Sigmoid colon (tissue), 7 donors: ENCODE results near the gene PECR. TPM values are rescaled to one million over a fixed set of nuclear protein-coding genes. Genes with fewer than 3 reads are reported as not detected.

Experiments used
- DNase-seq: peaks from one replicate; pipeline ENCODE4 v3.0.0-alpha.2; 2019
- H3K27ac ChIP-seq, 4 donors: fragments of 200-600 bp; sonication (generic); one replicate each; pipeline ENCODE4 v1.5.1; 2016 to 2019; ENCODE audit warnings: mild to moderate bottlenecking in 1 of 4
- H3K27me3 ChIP-seq, 3 donors: fragments of 200-600 bp; sonication (generic); one replicate each; pipeline ENCODE4 v1.5.1; 2019; ENCODE audit warnings: mild to moderate bottlenecking in 1 of 3
- H3K36me3 ChIP-seq, 4 donors: fragments of 200-600 bp; sonication (generic); one replicate each; pipeline ENCODE4 v1.5.1; 2016 to 2019
- H3K4me1 ChIP-seq, 4 donors: fragments of 200-600 bp; sonication (generic); one replicate each; pipeline ENCODE4 v1.5.1; 2017 to 2019
- H3K4me3 ChIP-seq, 4 donors: fragments of 200-600 bp; sonication (generic); one replicate each; pipeline ENCODE4 v1.5.1; 2017 to 2019; ENCODE audit warnings: mild to moderate bottlenecking in 2 of 4, moderate library complexity in 1 of 4
- H3K9me3 ChIP-seq, 4 donors: fragments of 200-600 bp in 3 of 4; sonication (generic) in 3 of 4; one replicate each; pipeline versions ENCODE4 v1.5.1 to v1.6.1; 2013 to 2019
- EP300 ChIP-seq, 4 donors: sonication (generic); formaldehyde crosslinking; IDR thresholded peaks; one replicate each; pipeline ENCODE4 v1.6.1; 2017; ENCODE audit warnings: antibody characterized with exemption in 4 of 4
- POLR2A ChIP-seq, 2 donors: fragments of 450-650 bp; IDR thresholded peaks; one replicate each; pipeline ENCODE4 v1.6.1; 2016; ENCODE audit warnings: antibody characterized with exemption in 2 of 2, mild to moderate bottlenecking in 2 of 2, moderate library complexity in 2 of 2
- POLR2AphosphoS5 ChIP-seq, 4 donors: sonication (generic); formaldehyde crosslinking; IDR thresholded peaks; one replicate each; pipeline ENCODE4 v1.6.1; 2017; ENCODE audit warnings: antibody characterized with exemption in 4 of 4
- WGBS, 2 donors: extraction: QIAGEN DNeasy Blood & Tissue Kit; methylation state at CpG; one replicate each; pipeline ENCODE4 v1.1.7; 2013; 5-methylcytosine and 5-hydroxymethylcytosine counted together
- intact Hi-C: fragments of 100-400 bp; cut with DNase I; formaldehyde crosslinking; loops from one replicate; pipeline ENCODE4 v1.15.1; 2023
- polyA plus RNA-seq, 3 donors: library from polyadenylated mRNA; stranded (reverse); fragments of 200-250 nt; gene quantifications; one replicate each; pipeline ENCODE4 v1.2.3, GENCODE V29; 2013
- total RNA-seq, 4 donors: library from RNA; depleted of rRNA; stranded (reverse); fragments of >200 nt; gene quantifications; one replicate each; pipeline ENCODE4 v1.1.0, GENCODE V29; 2016
- TF ChIP-seq, protein P1 (sequence below), 4 experiments: fragments of 450-650 bp in 3 of 4; fragments of 200-600 bp in 1 of 4; IDR thresholded peaks; one replicate each; pipeline ENCODE4 v1.5.1; 2016 to 2019; ENCODE audit warnings: antibody characterized with exemption in 4 of 4, mild to moderate bottlenecking in 3 of 4, moderate library complexity in 2 of 4
- donor health status: healthy with polysubstance abuse.
- donor health status: Bipolar disorder and iron deficiency.
- donor health status: healthy.

PECR gene
- total and polyA plus RNA-seq, 7 donors, result 5.0 to 25.9 (median 13.9) TPM

DNA sequence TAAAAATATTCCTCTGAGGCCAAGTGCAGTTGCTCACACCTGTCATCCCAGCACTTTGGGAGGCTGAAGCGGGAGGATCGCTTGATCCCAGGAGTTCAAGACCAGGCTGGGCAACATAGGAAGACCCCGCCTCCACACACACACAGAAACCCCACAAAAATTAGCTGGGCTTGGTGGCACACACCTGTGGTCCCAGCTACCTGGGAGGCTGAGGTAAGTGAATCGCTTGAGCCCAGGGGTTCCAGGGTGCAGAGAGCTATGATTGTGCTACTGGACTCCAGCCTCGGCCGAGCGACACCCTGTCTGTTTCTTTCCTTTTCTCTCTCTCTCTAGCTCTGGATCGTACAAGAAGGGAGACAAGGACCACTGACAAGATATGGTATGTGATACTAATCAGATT lies 25.7 kb upstream of the PECR start:
- H3K4me3 ChIP-seq, result peak overlapping the region in 1 of 4 donors; percentile 26
- intact Hi-C loops, result no loop called here
- H3K4me1 ChIP-seq, result peaks cover 0 to 25% (median 19%) of the 10 kb centered on the region in 4 donors

DNA sequence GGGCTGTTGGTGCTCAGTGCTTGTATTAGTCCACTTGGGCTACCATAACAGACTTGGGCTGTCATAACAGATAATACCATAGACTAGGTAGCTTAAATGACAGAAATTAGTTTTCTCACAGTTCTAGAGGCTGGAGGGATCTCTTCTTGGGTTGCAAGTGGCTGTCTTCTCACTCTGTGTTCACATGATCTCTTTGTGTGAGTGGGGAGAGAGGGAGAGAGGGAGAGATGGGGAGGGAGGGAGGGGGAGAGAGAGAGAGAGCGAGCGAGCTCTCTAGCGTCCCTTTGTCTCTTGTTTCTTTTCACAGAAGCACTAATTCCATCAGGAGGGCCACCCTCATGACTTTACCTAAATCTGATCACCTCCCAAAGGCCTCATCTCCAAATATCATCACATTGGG lies 23.1 kb upstream of the PECR start:
- H3K27ac ChIP-seq, result no peak overlapping the region
- WGBS, 2 donors, result 74 to 94% methylated on average over 3 of the region's 3 CpGs
- H3K36me3 ChIP-seq, result no peaks in the 10 kb centered on the region
- H3K4me3 ChIP-seq, result no peak overlapping the region
- intact Hi-C loops, result no loop called here
- TF ChIP-seq POLR2A (IDR thresholded peaks at IDR 0.05), result no peak
- TF ChIP-seq, protein P1, sequence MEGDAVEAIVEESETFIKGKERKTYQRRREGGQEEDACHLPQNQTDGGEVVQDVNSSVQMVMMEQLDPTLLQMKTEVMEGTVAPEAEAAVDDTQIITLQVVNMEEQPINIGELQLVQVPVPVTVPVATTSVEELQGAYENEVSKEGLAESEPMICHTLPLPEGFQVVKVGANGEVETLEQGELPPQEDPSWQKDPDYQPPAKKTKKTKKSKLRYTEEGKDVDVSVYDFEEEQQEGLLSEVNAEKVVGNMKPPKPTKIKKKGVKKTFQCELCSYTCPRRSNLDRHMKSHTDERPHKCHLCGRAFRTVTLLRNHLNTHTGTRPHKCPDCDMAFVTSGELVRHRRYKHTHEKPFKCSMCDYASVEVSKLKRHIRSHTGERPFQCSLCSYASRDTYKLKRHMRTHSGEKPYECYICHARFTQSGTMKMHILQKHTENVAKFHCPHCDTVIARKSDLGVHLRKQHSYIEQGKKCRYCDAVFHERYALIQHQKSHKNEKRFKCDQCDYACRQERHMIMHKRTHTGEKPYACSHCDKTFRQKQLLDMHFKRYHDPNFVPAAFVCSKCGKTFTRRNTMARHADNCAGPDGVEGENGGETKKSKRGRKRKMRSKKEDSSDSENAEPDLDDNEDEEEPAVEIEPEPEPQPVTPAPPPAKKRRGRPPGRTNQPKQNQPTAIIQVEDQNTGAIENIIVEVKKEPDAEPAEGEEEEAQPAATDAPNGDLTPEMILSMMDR (IDR thresholded peaks at IDR 0.05), result no peak
- TF ChIP-seq EP300 (IDR thresholded peaks at IDR 0.05), result no peak
- TF ChIP-seq POLR2AphosphoS5 (IDR thresholded peaks at IDR 0.05), result no peak
- no peaks in the 10 kb centered on the region for H3K27me3 ChIP-seq
- no peaks in the 10 kb centered on the region for H3K9me3 ChIP-seq
- peaks cover 0 to 4% (median 3%) of the 10 kb centered on the region in 4 donors for H3K4me1 ChIP-seq
- DNase-seq, result no peak

More for the DNA sequence above, 25.7 kb upstream of the PECR start:
- H3K27me3 ChIP-seq, result no peaks in the 10 kb centered on the region
- peak overlapping the region in 1 of 4 donors; percentile 91 for H3K27ac ChIP-seq
- WGBS, 2 donors, result 90 to 94% methylated on average over 8 of the region's 8 CpGs
- DNase-seq, result no peak
- H3K36me3 ChIP-seq, result peaks cover 0 to 19% (median 4%) of the 10 kb centered on the region in 4 donors
- H3K9me3 ChIP-seq, result no peaks in the 10 kb centered on the region
- no peak for TF ChIP-seq POLR2AphosphoS5 (IDR thresholded peaks at IDR 0.05)
- TF ChIP-seq, protein P1 (IDR thresholded peaks at IDR 0.05), result no peak
- no peak for TF ChIP-seq POLR2A (IDR thresholded peaks at IDR 0.05)

DNA sequence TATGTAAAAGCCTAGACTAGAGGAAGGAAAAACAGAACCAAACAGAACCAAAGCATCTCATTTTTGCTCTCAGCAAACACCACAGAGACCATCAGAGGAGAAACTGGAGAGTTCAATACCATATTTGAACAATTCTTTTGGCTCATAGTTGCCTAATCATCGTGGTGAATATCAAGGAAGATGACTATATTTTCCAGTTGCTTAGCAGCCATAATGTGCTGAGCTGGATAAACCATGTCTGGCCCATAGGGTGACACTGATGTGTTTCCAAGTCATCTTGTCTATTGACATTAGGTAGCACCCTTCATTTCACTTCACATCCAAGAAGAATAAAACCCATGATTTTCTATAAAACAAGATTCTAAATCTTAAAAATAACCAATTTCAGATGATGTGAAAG lies 21.6 kb upstream of the PECR start:
- Histone ChIP-seq H3K27me3 (no peaks in the 10 kb centered on the region), H3K36me3 (no peaks in the 10 kb centered on the region), H3K9me3 (no peaks in the 10 kb centered on the region), H3K4me1 (no peaks in the 10 kb centered on the region), H3K4me3 (no peak overlapping the region), H3K27ac (no peak overlapping the region)
- 65 to 72% methylated on average over 1 of the region's 1 CpG for WGBS, 2 donors
- intact Hi-C loops, result no loop called here
- no peak for TF ChIP-seq EP300 (IDR thresholded peaks at IDR 0.05)
- no peak for TF ChIP-seq POLR2A (IDR thresholded peaks at IDR 0.05)
- TF ChIP-seq POLR2AphosphoS5 (IDR thresholded peaks at IDR 0.05), result no peak
- TF ChIP-seq, protein P1 (IDR thresholded peaks at IDR 0.05), result no peak
- DNase-seq, result no peak

DNA sequence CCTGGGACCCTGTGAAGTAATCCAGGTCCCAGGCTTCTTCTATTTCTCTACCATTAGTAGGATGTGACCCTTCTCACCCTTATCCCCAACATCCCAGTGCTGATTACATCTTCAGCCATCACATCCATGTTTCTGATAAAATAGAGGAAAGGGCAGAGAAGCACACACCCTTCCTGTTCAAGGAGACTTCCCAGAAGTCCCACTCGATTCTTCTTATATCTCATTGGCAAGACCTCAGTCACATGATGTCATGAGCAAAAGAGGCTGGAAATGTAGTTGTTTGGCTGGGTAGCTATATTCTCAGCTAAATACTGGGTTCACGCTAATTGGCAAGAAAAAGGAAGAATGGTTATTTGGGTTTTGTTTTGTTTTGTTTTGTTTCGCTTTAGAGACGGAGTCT lies 19.5 kb upstream of the PECR start:
- WGBS, 2 donors, result 89 to 92% methylated on average over 4 of the region's 4 CpGs
- no peak for TF ChIP-seq POLR2A (IDR thresholded peaks at IDR 0.05)
- TF ChIP-seq, protein P1 (IDR thresholded peaks at IDR 0.05), result no peak
- no peak for TF ChIP-seq EP300 (IDR thresholded peaks at IDR 0.05)
- TF ChIP-seq POLR2AphosphoS5 (IDR thresholded peaks at IDR 0.05), result no peak
- H3K4me1 ChIP-seq, result no peaks in the 10 kb centered on the region
- no peak overlapping the region for H3K27ac ChIP-seq
- no peak for DNase-seq
- H3K36me3 ChIP-seq, result no peaks in the 10 kb centered on the region
- no peak overlapping the region for H3K4me3 ChIP-seq
- H3K27me3 ChIP-seq, result no peaks in the 10 kb centered on the region
- no peaks in the 10 kb centered on the region for H3K9me3 ChIP-seq
- intact Hi-C loops, result no loop called here
